ENCODE measurements around the gene PTPRO. TPM values are rescaled to one million over a fixed set of nuclear protein-coding genes. Genes with fewer than 3 reads are reported as not detected.

Gene PTPRO
- total RNA-seq, 1 donor from 2014 or later, result 204 TPM

DNA sequence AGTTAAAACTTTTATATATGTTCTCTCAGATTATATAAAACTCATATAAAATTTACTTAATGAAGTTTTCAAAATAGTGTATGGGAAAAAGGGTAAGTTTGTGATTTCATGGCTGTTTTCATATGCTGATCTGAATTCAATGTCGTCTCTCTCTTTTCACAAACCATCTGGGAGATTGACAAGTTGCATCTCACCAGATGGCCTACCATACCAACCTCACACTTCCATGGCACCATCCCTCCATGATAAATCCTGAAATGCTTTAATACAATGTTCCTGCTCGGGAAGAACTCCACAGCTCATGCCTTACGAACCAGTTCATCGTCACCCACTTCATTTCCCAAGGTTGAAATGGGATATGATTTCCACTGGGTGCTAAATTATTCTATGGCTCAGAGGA lies 22.3 kb downstream of the PTPRO start:
- DNase-seq (ENCODE audit: low spot score in 2 of 2) (no peak), FAIRE-seq (no peak)

DNA sequence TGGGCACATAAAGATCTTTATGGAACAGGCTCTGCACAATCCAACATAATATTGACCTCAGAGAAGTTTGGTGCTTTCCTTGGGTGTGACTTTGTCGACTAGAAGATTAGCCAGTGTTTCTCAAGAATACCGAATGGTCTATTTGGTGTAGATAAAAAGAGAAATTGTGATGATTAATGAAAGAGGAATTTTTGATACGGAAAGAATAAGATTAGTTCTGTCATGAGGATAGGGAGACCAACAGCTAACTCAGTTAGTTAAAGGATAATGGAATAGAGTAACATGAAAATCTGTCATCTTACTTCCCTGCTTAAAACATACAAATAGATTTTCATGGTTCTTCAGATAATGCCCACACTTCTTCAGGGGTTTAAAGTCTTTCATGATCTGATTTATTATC lies 24.2 kb downstream of the PTPRO start:
- DNase-seq (ENCODE audit: low spot score in 2 of 2), result no peak

DNA sequence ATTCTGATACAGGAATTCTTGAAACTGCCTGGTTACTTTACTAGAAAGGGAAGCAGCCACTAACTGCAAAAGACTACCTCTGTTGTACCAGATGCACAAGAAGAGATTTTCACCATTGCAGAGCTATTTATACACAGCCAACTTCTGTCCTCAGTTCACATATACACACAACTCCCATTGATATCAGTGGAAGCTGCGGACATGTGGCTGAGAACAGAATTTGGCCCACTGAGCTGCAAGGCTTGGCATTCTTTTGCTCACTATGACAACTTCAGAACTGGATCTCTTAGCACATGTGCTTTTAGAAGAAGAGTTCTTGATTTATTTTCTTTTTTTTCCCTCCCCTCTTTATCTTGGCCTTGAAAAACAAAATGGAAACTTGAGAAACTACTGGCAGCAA lies 28.3 kb downstream of the PTPRO start:
- FAIRE-seq, result no peak
- DNase-seq (ENCODE audit: low spot score in 2 of 2), result peak; percentile 8 to 16

More for the DNA sequence above, 24.2 kb downstream of the PTPRO start:
- FAIRE-seq, result no peak

DNA sequence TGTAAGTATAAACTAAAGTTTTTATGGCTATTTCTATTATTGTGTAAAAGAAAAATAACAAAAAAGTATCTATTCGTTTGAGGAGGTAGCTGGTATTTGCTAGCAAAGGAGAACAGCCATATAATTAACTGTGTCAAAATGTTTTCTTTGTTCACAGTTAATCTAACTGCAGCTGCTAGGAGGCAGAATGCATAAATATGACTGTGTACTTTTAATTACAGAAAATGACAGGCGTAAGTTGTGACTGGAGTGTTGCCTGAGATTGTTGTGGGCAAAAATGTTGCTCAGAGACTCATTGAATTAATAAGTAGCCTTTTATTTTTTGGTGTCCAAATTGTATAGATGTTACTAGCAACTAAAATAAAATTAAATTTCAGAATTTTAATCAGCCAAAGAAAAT lies 33.5 kb downstream of the PTPRO start:
- FAIRE-seq (no peak), DNase-seq (ENCODE audit: low spot score in 2 of 2) (no peak)

GRCh38 chr12:15356951-15357364 lies 34.6 kb downstream of the PTPRO start:
- DNase-seq (ENCODE audit: low spot score in 2 of 2) (no peak), FAIRE-seq (no peak)

GRCh38 chr12:15364221-15365160 lies 42.2 kb downstream of the PTPRO start:
- no peak for DNase-seq (ENCODE audit: low spot score in 2 of 2)
- FAIRE-seq, result no peak

GRCh38 chr12:15368812-15369211 lies 46.5 kb downstream of the PTPRO start:
- DNase-seq (ENCODE audit: low spot score in 2 of 2), result no peak

GRCh38 chr12:15372352-15372751 lies 50.0 kb downstream of the PTPRO start:
- no peak for DNase-seq (ENCODE audit: low spot score in 2 of 2)

More at GRCh38 chr12:15368812-15369211, 46.5 kb downstream of the PTPRO start:
- no peak for FAIRE-seq

DNA sequence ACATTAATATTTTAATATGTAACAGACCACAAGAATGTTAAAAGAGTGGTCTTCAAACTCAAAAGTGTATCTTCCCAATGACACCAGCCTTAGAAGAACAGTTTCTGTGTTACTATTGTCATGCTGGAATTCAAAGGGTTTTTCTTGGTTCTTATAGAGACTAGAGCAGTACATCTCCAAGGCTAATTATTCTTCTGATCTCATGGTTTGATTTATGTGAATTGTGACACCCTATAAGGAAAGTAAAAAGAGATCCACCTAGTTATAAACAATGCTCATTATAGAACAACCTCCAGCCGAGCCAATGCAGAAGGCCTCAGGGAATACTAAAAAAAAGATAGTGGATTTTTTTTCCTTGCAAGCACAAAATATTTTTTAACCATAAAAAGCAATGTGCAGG lies 65.5 kb downstream of the PTPRO start:
- DNase-seq (ENCODE audit: low spot score in 2 of 2) (no peak), FAIRE-seq (no peak)

More at GRCh38 chr12:15372352-15372751, 50.0 kb downstream of the PTPRO start:
- FAIRE-seq, result no peak

DNA sequence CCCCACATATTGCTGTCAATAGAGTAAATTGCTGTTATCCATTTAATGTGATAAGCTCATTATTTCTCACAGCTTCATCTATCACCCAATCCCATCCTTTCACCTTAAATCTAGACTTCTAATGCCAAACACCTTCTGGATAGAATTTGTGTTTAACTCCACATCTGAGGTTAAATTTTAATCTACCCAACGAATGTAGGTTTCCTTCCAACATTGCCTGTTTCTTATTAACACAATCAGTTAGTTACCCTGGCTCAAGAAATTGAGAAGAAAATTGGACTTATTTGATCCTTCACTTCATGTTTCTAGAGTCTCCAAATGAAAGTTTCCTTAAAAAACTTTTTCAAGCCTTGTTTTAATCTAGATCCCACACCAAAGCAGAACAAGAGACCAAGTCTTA lies 67.3 kb downstream of the PTPRO start:
- DNase-seq (ENCODE audit: low spot score in 2 of 2) (no peak), FAIRE-seq (no peak)

GRCh38 chr12:15393037-15393436 lies 70.7 kb downstream of the PTPRO start:
- no peak for DNase-seq (ENCODE audit: low spot score in 2 of 2)
- no peak for FAIRE-seq

DNA sequence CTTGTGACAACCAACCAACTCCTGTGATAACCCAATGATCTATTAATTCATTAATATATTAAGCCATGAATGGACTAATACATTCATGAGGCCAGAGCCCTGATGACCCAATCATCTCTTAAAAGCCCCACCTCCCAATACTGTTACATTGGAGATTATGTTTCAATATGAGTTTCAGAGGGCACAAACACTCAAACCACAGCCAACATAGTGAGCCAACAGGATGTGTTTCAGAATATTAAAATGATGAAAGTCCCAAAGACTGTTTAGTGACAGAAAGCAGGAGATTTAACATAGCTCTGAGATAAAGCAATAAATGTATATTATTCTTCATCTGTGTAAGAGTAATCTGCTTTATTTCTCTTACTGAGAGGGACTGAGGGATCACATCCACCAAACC lies 71.7 kb downstream of the PTPRO start:
- no peak for FAIRE-seq
- DNase-seq (ENCODE audit: low spot score in 2 of 2), result no peak

DNA sequence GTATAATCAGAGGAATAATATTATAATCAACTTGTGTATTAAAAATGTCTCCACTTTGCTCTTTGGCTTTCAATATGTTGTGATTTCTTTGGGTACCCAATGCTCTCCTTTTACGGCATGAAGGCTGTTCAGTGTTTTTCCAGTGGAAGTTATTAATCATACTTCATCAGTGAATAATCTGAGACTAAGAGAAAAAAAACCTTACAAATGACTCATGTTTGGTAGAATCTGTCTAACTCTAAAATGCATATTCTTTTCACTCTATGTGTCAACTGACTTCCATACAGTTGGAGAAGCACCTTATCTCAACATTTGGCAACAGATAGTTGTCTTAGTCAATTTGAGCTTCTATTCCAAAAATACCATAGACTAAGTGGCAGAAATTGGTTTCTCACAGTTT lies 82.2 kb downstream of the PTPRO start:
- no peak for DNase-seq (ENCODE audit: low spot score in 2 of 2)
- no peak for FAIRE-seq

- FAIRE-seq (no peak), DNase-seq (ENCODE audit: low spot score in 2 of 2) (no peak)
Measured at GRCh38 chr12:15405606-15406005, 83.3 kb downstream of the PTPRO start.

- no peak for FAIRE-seq
- DNase-seq (ENCODE audit: low spot score in 2 of 2), result no peak
Measured at GRCh38 chr12:15407025-15407424, 84.7 kb downstream of the PTPRO start.

DNA sequence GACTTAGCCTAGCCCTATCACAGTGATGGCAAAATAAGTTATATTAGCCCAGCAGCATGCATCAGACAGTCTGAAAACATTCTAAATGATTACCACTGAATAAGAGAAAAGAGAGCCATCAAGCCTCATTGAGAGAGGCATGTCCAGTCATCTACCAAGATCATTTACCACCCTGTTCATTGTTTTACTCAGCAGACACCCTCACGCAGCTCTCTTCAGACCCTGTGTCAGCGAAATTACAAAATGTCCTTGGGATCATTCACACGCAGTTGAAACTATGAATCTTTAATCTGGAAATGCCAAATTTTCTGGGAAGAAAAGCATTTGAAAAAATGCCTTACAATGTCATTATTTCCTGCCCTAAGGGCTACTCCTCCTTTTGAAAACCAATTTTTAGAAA lies 89.5 kb downstream of the PTPRO start:
- DNase-seq (ENCODE audit: low spot score in 2 of 2), result no peak
- no peak for FAIRE-seq

- no peak for FAIRE-seq
- DNase-seq (ENCODE audit: low spot score in 2 of 2), result no peak
Measured at GRCh38 chr12:15417691-15418090, 95.4 kb downstream of the PTPRO start.

DNA sequence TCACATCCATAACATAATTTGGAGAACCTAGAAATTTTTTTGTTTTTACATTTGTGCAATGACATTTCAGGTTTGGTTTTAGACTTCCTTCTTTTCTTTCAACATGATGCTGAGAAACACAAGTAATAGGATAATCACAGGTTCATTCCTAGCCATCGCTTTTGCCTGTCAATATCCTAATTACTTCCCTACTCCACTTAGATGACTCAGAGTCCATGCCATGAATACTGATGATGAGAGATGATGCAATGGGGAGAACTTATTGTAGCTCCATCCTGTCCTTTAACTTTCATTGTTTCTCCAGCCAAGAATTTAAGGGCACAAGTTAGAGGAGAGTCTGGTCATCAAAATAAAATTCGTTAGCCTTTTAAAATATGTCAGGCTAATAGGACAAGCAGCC lies 101.3 kb downstream of the PTPRO start:
- FAIRE-seq (no peak), DNase-seq (ENCODE audit: low spot score in 2 of 2) (no peak)

- FAIRE-seq, result no peak
- DNase-seq (ENCODE audit: low spot score in 2 of 2), result no peak
Measured at GRCh38 chr12:15427913-15428312, 105.6 kb downstream of the PTPRO start.

GRCh38 chr12:15428632-15429031 lies 106.3 kb downstream of the PTPRO start:
- no peak for FAIRE-seq
- no peak for DNase-seq (ENCODE audit: low spot score in 2 of 2)

DNA sequence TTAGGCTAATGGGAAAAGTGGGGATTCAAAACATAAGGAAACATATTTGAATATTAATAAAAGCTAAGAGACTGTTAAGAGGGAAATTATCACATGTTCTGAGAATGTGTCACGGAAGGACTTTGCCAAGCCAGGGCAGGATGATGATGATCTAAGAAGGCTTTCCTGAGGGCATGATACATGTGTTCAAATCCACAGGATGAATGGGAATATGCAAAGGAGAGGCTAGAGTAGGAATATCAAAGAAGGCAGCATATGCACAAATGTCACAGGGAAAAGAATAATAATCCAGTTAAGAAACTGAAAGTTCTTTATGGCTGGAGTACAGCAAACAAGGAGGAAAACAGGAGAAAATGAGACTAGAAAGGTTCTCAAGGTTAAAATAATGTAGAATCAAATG lies 107.0 kb downstream of the PTPRO start:
- DNase-seq (ENCODE audit: low spot score in 2 of 2), result no peak
- FAIRE-seq, result no peak

DNA sequence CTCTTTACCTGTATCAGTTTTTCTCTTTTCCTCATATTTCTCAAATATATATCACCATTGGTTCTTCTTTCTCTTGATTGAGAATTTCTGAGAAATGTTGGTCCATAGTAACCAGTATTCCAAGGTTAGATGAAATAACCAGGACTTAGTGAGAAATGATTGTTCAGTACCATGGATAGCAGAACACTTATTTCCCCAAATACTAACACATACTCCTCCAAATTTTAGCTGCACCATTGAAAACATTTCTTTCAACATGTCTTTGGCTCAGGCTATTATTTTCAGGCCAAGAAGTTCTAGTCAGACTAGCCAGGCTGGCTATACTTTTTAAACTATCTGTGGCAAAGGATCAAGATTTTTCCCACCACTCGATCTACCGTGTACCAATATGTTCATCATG lies 113.3 kb downstream of the PTPRO start:
- DNase-seq (ENCODE audit: low spot score in 2 of 2), result no peak
- FAIRE-seq, result no peak
